K562 (cell line): ENCODE data around the gene CTNNA3. TPM values are rescaled to one million over a fixed set of nuclear protein-coding genes. Genes with fewer than 3 reads are reported as not detected.

ENCODE experiments used
- ATAC-seq: fragments of 200-7000 bp; cut with Tn5 transposase; 3 replicates; pipeline ENCODE4 v1.9.1; 2020; ENCODE audit warnings: moderate library complexity
- BruUV-seq: library from RNA; stranded (reverse); fragments of 400-500 nt; replicated peaks from 2 replicates; lab custom pipeline; 2021; lab: Mats Ljungman, UMichigan
- CTCF ChIA-PET: fragments of 300-600 bp; formaldehyde crosslinking; extraction: SDS; loops from one replicate; lab custom pipeline; 2021; ENCODE audit warnings: low intra/inter-chr PET ratio; lab: Yijun Ruan, JAX
- POLR2A ChIA-PET: fragments of 300-600, 350-650 bp; sonication (Branson Sonifier 250); formaldehyde crosslinking; extraction: SDS; loops from one replicate; lab custom pipeline; 2021; ENCODE audit warnings: antibody characterized with exemption, inconsistent platforms; lab: Yijun Ruan, JAX
- DNase-seq, 4 experiments: peaks; one replicate each; pipeline versions ENCODE4 v3.0.0 to v3.0.0-alpha.2; 2011 to 2018; ENCODE audit warnings: low spot score in 3 of 4, mixed read lengths in 3 of 4; ENCODE audit errors: extremely low read depth in 1 of 4
- FAIRE-seq: peaks from 2 replicates; lab custom pipeline; 2011; peaks lifted over from hg19 to GRCh38; lab: Jason Lieb, UNC
- H2AFZ ChIP-seq: 2 replicates; pipeline ENCODE4 v1.6.0; 2011; ENCODE audit warnings: low read depth, low read length, control low read depth, inconsistent platforms
- H3K27ac ChIP-seq: fragments of 200-600 bp; 3 replicates; pipeline ENCODE4 v1.8.0; 2011; ENCODE audit warnings: low read depth, mild to moderate bottlenecking, control low read depth, inconsistent platforms, low read length, moderate library complexity, mixed read lengths; ENCODE audit errors: extremely low read depth
- H3K27me3 ChIP-seq, 2 experiments: fragments of 300-600 bp in 1 of 2; 2 replicates in 1 of 2; 3 replicates in 1 of 2; pipeline versions ENCODE4 v1.6.0 to v1.8.0; 2011; ENCODE audit warnings: inconsistent platforms in 2 of 2, low read length in 2 of 2, mild to moderate bottlenecking in 1 of 2, mixed read lengths in 1 of 2, moderate library complexity in 1 of 2; ENCODE audit not compliant: control insufficient read depth in 2 of 2, insufficient read depth in 2 of 2
- H3K36me3 ChIP-seq: fragments of 300-600 bp; 3 replicates; pipeline ENCODE4 v1.8.0; 2011; ENCODE audit warnings: mild to moderate bottlenecking, low read length, inconsistent platforms; ENCODE audit not compliant: control insufficient read depth, insufficient read depth
- H3K4me1 ChIP-seq, 2 experiments: fragments of 200-600 bp in 1 of 2; replicated peaks in 1 of 2; 2 replicates in 1 of 2; 3 replicates in 1 of 2; pipeline versions ENCODE4 v1.5.1 to v1.8.0; 2011; ENCODE audit warnings: inconsistent platforms in 2 of 2, low read length in 2 of 2, mild to moderate bottlenecking in 1 of 2, mixed read lengths in 1 of 2, moderate library complexity in 1 of 2; ENCODE audit not compliant: control insufficient read depth in 2 of 2, insufficient read depth in 2 of 2
- H3K4me2 ChIP-seq: 2 replicates; pipeline ENCODE4 v1.6.1; 2011; ENCODE audit warnings: low read length, control low read depth, inconsistent platforms, mixed read lengths; ENCODE audit not compliant: insufficient read depth
- H3K4me3 ChIP-seq: fragments of 200-600 bp; sonication (generic), shearing (Covaris generic); 2 replicates; pipeline ENCODE4 v1.5.1; 2016; ENCODE audit warnings: control low read depth, inconsistent platforms
- H3K79me2 ChIP-seq: fragments of 200-600 bp; 3 replicates; pipeline ENCODE4 v1.8.0; 2011; ENCODE audit warnings: low read length, inconsistent platforms; ENCODE audit not compliant: control insufficient read depth, insufficient read depth
- H3K9ac ChIP-seq, 2 experiments: 2 replicates each; pipeline versions ENCODE4 v1.6.0 to v1.6.1; 2011; ENCODE audit warnings: low read depth in 2 of 2, low read length in 2 of 2, control low read depth in 1 of 2, inconsistent platforms in 1 of 2, mild to moderate bottlenecking in 1 of 2, mixed read lengths in 1 of 2; ENCODE audit not compliant: insufficient read depth in 1 of 2
- H3K9me1 ChIP-seq: one replicate; pipeline ENCODE4 v1.6.0; 2011; ENCODE audit warnings: inconsistent platforms, mild to moderate bottlenecking, low read length, moderate library complexity; ENCODE audit not compliant: control insufficient read depth, insufficient read depth
- H3K9me3 ChIP-seq: replicated peaks from 2 replicates; pipeline ENCODE4 v1.5.1; 2011; ENCODE audit warnings: low read depth, low read length, inconsistent platforms; ENCODE audit not compliant: control insufficient read depth, insufficient read depth
- H4K20me1 ChIP-seq: replicated peaks from 2 replicates; pipeline ENCODE4 v1.6.1; 2011; ENCODE audit warnings: low read length, inconsistent platforms, mixed read lengths; ENCODE audit not compliant: control insufficient read depth, insufficient read depth
- CBX5 ChIP-seq: IDR thresholded peaks from 2 replicates; pipeline ENCODE4 v1.6.1; 2014; ENCODE audit warnings: low read depth, borderline replicate concordance
- HDAC6 ChIP-seq: IDR thresholded peaks from 2 replicates; pipeline ENCODE4 v1.6.1; 2012; ENCODE audit warnings: low read depth, mild to moderate bottlenecking, control low read depth, inconsistent platforms, low read length, moderate library complexity
- JUND ChIP-seq, 2 experiments: IDR thresholded peaks; 2 replicates in 1 of 2; 3 replicates in 1 of 2; pipeline ENCODE4 v1.6.1; 2011; ENCODE audit warnings: borderline replicate concordance in 2 of 2, low read depth in 2 of 2, low read length in 2 of 2, improper control_type of control experiment in 1 of 2, missing biosample characterization in 1 of 2, missing genetic modification characterization in 1 of 2, missing genetic modification reagents in 1 of 2
- KDM2B ChIP-seq: fragments of 250-450 bp; sonication (Bioruptor Pico); IDR thresholded peaks from 2 replicates; pipeline ENCODE4 v1.8.0; 2021; ENCODE audit warnings: mild to moderate bottlenecking, moderate library complexity
- KDM4B ChIP-seq, 2 experiments: fragments of 450-650 bp in 1 of 2; sonication (generic) in 1 of 2; IDR thresholded peaks; 2 replicates each; pipeline ENCODE4 v1.6.1; 2016 to 2017; ENCODE audit warnings: borderline replicate concordance in 2 of 2, antibody characterized with exemption in 1 of 2, low read depth in 1 of 2, mild to moderate bottlenecking in 1 of 2
- MEF2A ChIP-seq: IDR thresholded peaks from 2 replicates; pipeline ENCODE4 v1.6.1; 2011; ENCODE audit warnings: low read depth, mild to moderate bottlenecking, low read length, moderate library complexity; ENCODE audit not compliant: control insufficient read depth
- NCOR1 ChIP-seq: fragments of 450-650 bp; IDR thresholded peaks from 2 replicates; pipeline ENCODE4 v1.6.1; 2016; ENCODE audit warnings: mild to moderate bottlenecking, moderate library complexity
- PHF20 ChIP-seq: fragments of 450-650 bp; IDR thresholded peaks from 2 replicates; pipeline ENCODE4 v1.6.1; 2018; ENCODE audit not compliant: partially characterized antibody
- POLR2AphosphoS5 ChIP-seq: IDR thresholded peaks from 2 replicates; pipeline ENCODE4 v1.6.1; 2011; ENCODE audit warnings: mild to moderate bottlenecking, low read depth, low read length, moderate library complexity; ENCODE audit not compliant: control insufficient read depth, insufficient read depth
- RB1 ChIP-seq: fragments of 450-650 bp; IDR thresholded peaks from 2 replicates; pipeline ENCODE4 v1.6.1; 2017; ENCODE audit warnings: low read depth, mild to moderate bottlenecking
- RUNX1 ChIP-seq: sonication (generic); IDR thresholded peaks from 2 replicates; pipeline ENCODE4 v1.6.1; 2016; ENCODE audit warnings: antibody characterized with exemption, low read depth
- TBP ChIP-seq: optimal IDR thresholded peaks from 2 replicates; pipeline ENCODE3; 2011; ENCODE audit warnings: low read depth, low read length, improper control_type of control experiment
- WGBS: fragments of 100-300 bp; shearing (Covaris generic); methylation state at CpG from one replicate; pipeline ENCODE4 v1.1.6; 2016; ENCODE audit warnings: low coverage, mixed read lengths; ENCODE audit not compliant: insufficient coverage; ENCODE audit errors: missing lambda C conversion rate; 5-methylcytosine and 5-hydroxymethylcytosine counted together
- in situ Hi-C: fragments of 300-500 bp; cut with MboI; formaldehyde crosslinking; loops from 4 replicates; pipeline ENCODE4 v1.15.0; 2018; ENCODE audit warnings: inconsistent platforms, mixed read lengths
- intact Hi-C: fragments of 100-400 bp; cut with micrococcal nuclease; formaldehyde crosslinking; loops from 2 replicates; pipeline ENCODE4 v1.14.2; 2022
- polyA plus RNA-seq, 8 experiments: library from polyadenylated mRNA; depleted of rRNA in 4 of 8; stranded (reverse) in 5 of 8; unstranded in 3 of 8; fragments of >200 nt; fragmentation: Nextera tagmentation in 2 of 8; fragmentation: Illumina TruSeq in 1 of 8; extraction: Ambion mirVana in 2 of 8; extraction: Trizol in 1 of 8; gene quantifications; 2 replicates each; pipeline versions ENCODE4 v1.2.1 to v1.2.3, GENCODE V29; 2011 to 2014; ENCODE audit warnings: inconsistent platforms in 1 of 8, missing spikeins in 1 of 8
- total RNA-seq, 7 experiments: library from RNA; depleted of rRNA in 6 of 7; stranded (reverse); fragments of >200 nt in 6 of 7; fragmentation: Illumina TruSeq in 2 of 7; extraction: Trizol in 2 of 7; gene quantifications; 2 replicates each; pipeline versions ENCODE4 v1.2.1 to v1.2.3, GENCODE V29; 2011 to 2021; ENCODE audit warnings: low replicate concordance in 1 of 7
- TF ChIP-seq, protein P1 (sequence below): IDR thresholded peaks from 2 replicates; pipeline ENCODE4 v1.6.1; 2014; ENCODE audit warnings: antibody characterized with exemption
- TF ChIP-seq, protein P2 (sequence below): fragments of 250-450 bp; sonication (Bioruptor Pico); IDR thresholded peaks from 2 replicates; pipeline ENCODE4 v1.5.0; 2021

The CTNNA3 gene
- total and polyA plus RNA-seq, 9 of the 15 experiments (the other 6 are each of a cell fraction or from before 2014, with no cell fraction given) = 0.04 TPM; not detected in 8

DNA sequence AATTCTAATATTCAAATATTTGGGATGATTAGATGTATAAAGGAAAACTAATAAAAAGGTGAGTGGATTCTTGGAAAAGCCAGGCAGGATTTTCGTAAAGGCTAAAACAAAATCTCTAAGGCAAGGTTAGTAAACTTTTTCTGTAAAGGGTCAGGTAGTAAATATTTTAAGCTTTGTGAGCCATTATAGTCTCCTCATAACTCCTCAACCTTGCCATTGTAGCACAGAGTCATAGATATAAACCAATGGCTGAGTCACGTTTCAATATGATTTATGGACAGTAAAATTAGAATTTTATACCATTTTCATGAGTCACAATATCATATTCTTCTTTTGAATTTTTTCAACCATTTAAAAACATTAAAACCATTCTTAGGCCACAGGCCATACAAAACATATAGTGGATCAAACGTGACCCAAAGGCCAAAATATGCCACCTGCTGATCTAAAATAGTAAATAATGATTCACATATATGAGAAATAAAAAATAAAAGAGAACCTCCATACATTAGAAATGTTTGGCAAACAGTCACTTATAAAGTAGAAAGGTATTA, 1422.0 kb downstream of the CTNNA3 start:
- CTCF ChIA-PET = no interaction called here
- H3K4me3 ChIP-seq = no peak overlapping the region
- no TSS peak for BruUV-seq
- H3K9ac ChIP-seq = no peak overlapping the region
- H3K9me1 ChIP-seq = no peaks in the 10 kb centered on the region
- H3K9me3 ChIP-seq = no peaks in the 10 kb centered on the region
- no peak overlapping the region for H3K27ac ChIP-seq
- in situ Hi-C loops = no loop called here
- WGBS = 0% methylated on average over 3 of the region's 3 CpGs
- H3K4me1 ChIP-seq = no peaks in the 10 kb centered on the region
- TF ChIP-seq KDM2B (CRISPR knock-in tag) (no peak), PHF20 (no peak)
- TF ChIP-seq, protein P1, sequence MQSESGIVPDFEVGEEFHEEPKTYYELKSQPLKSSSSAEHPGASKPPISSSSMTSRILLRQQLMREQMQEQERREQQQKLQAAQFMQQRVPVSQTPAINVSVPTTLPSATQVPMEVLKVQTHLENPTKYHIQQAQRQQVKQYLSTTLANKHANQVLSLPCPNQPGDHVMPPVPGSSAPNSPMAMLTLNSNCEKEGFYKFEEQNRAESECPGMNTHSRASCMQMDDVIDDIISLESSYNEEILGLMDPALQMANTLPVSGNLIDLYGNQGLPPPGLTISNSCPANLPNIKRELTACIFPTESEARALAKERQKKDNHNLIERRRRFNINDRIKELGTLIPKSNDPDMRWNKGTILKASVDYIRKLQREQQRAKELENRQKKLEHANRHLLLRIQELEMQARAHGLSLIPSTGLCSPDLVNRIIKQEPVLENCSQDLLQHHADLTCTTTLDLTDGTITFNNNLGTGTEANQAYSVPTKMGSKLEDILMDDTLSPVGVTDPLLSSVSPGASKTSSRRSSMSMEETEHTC = no peak
- TF ChIP-seq, all 486 proteins: peak for 0
- intact Hi-C loops = no loop called here
- no peak overlapping the region for H2AFZ ChIP-seq
- FAIRE-seq = no peak
- DNase-seq = no peak
- no peaks in the 10 kb centered on the region for H3K79me2 ChIP-seq
- H3K27me3 ChIP-seq = no peaks in the 10 kb centered on the region
- no peak for ATAC-seq
- POLR2A ChIA-PET = no interaction called here
- H3K36me3 ChIP-seq = no peaks in the 10 kb centered on the region
- no peak overlapping the region for H3K4me2 ChIP-seq
- no peaks in the 10 kb centered on the region for H4K20me1 ChIP-seq

DNA sequence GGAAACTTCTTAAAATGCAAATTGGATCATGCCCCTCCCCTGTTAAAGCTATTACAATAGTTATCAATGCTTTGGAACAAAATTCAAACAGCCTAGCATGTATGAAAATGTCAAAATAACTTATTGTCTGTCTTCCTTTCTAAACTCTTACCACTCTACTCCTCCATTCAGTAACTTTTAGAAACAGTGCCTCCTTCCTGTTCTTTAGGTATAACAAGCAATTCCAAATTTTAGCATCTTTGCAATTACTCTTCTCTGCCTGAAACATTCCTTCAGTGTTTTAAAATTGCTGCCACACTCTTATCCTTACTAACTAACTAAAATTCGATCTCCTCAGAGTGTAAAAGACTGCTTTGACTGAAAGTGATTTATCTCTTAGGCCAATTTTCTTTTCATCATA, 1430.6 kb downstream of the CTNNA3 start:
- Histone ChIP-seq H3K36me3 (no peaks in the 10 kb centered on the region), H3K4me1 (no peaks in the 10 kb centered on the region), H3K9me1 (no peaks in the 10 kb centered on the region), H2AFZ (no peak overlapping the region), H3K27me3 (no peaks in the 10 kb centered on the region), H3K9me3 (no peaks in the 10 kb centered on the region), H3K79me2 (no peaks in the 10 kb centered on the region), H3K27ac (no peak overlapping the region), H4K20me1 (no peaks in the 10 kb centered on the region), H3K4me3 (no peak overlapping the region), H3K4me2 (no peak overlapping the region), H3K9ac (no peak overlapping the region)
- intact Hi-C loops (no loop called here), in situ Hi-C loops (no loop called here)
- WGBS = 9% methylated on average over 1 of the region's 1 CpG
- no peak for DNase-seq
- no peak for ATAC-seq
- ChIA-PET CTCF (no interaction called here), POLR2A (interaction anchor here (1.0 kb wide), 1 partner anchor 21 kb away, joined by 3 read pairs; no protein-coding TSS in a partner anchor)
- no peak for FAIRE-seq
- no TSS peak for BruUV-seq
- TF ChIP-seq TBP (no peak), RUNX1 (no peak), HDAC6 (no peak), RB1 (no peak), CBX5 (no peak), POLR2AphosphoS5 (no peak), JUND (IDR thresholded peaks at IDR 0.05; ENCODE audit: borderline replicate concordance, low read depth, low read length) (no peak), JUND (tag; IDR thresholded peaks at IDR 0.05; ENCODE audit: borderline replicate concordance, low read depth, low read length) (no peak), NCOR1 (no peak), KDM4B (IDR thresholded peaks at IDR 0.05; ENCODE audit: borderline replicate concordance in 2 of 2, low read depth in 1 of 2) (no peak), MEF2A (no peak)
- TF ChIP-seq, protein P2, sequence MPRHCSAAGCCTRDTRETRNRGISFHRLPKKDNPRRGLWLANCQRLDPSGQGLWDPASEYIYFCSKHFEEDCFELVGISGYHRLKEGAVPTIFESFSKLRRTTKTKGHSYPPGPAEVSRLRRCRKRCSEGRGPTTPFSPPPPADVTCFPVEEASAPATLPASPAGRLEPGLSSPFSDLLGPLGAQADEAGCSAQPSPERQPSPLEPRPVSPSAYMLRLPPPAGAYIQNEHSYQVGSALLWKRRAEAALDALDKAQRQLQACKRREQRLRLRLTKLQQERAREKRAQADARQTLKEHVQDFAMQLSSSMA (CRISPR knock-in tag) = no peak
